ENCODE measurements around the gene SPEN. TPM values are rescaled to one million over a fixed set of nuclear protein-coding genes. Genes with fewer than 3 reads are reported as not detected.

The SPEN gene
- total RNA-seq, 4 donors from 2014 or later = 51.8 to 94.9 (median 61.5) TPM

GRCh38 chr1:15951341-15952153 is 104.0 kb downstream of the SPEN start:
- Histone ChIP-seq H3K27me3 (no peaks in the 10 kb centered on the region), H3K4me1 (peaks cover 0 to 57% (median 24%) of the 10 kb centered on the region in 4 donors), H3K4me3 (no peak overlapping the region), H3K9me3 (no peaks in the 10 kb centered on the region), H3K36me3 (peaks cover 0 to 16% (median 0%) of the 10 kb centered on the region in 3 donors), H3K27ac (peak overlapping the region in 3 of 4 donors; percentile 82 to 91 (median 86))
- peak in 1 of 3 donors; percentile 56 for DNase-seq
- no peak for TF ChIP-seq POLR2A (IDR thresholded peaks at IDR 0.05)
- TF ChIP-seq, protein P1, sequence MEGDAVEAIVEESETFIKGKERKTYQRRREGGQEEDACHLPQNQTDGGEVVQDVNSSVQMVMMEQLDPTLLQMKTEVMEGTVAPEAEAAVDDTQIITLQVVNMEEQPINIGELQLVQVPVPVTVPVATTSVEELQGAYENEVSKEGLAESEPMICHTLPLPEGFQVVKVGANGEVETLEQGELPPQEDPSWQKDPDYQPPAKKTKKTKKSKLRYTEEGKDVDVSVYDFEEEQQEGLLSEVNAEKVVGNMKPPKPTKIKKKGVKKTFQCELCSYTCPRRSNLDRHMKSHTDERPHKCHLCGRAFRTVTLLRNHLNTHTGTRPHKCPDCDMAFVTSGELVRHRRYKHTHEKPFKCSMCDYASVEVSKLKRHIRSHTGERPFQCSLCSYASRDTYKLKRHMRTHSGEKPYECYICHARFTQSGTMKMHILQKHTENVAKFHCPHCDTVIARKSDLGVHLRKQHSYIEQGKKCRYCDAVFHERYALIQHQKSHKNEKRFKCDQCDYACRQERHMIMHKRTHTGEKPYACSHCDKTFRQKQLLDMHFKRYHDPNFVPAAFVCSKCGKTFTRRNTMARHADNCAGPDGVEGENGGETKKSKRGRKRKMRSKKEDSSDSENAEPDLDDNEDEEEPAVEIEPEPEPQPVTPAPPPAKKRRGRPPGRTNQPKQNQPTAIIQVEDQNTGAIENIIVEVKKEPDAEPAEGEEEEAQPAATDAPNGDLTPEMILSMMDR (IDR thresholded peaks at IDR 0.05) = no peak

DNA sequence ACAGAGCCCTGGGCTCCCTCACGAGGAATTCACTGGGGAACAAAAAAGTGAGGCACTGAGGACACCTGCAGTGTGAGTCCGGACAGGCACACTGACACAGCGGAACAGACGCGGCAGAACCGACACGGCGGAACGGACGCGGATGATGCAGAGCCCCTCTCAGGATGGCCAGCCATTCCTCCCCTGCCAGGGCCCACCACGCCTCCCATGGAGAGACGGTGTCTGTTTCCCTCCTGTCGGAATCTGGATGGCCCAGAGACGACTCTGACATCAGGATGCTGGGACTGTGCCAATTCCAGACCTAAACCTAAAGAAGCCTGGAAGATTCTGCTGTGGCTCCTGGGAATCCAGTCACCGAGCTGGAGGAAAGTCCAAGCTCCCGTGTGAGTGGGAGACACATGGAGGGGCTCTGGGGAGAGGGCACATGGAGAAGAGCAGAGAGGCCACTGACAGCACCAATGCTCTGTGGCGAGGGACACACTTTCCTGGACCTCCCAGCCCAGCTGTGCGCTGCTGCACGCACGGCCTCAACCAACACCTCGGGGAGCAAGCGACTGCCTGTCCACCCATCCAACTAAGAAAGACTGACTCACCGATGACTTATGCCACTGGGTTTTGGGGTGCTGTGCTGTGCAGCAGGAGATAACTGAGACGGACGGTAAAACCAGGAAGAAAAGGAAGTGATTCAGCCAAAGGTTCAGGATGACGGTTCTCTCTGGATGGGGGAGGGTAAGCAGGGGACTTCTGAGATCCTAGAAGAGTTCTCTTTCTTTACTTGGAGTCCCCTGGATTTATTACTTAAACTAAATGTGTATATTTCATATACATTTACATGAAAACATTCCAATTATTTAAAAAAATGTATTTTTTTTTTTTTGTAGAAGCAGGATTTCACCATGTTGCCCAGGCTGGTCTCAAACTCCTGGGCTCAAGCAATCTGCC is 105.1 kb downstream of the SPEN start:
- no peaks in the 10 kb centered on the region for H3K27me3 ChIP-seq
- TF ChIP-seq POLR2A (IDR thresholded peaks at IDR 0.05) = no peak
- TF ChIP-seq, protein P1 (IDR thresholded peaks at IDR 0.05) = no peak
- DNase-seq = peak in 1 of 3 donors; percentile 46
- peaks cover 0 to 6% (median 0%) of the 10 kb centered on the region in 3 donors for H3K36me3 ChIP-seq
- H3K9me3 ChIP-seq = no peaks in the 10 kb centered on the region
- H3K4me1 ChIP-seq = peaks cover 0 to 57% (median 24%) of the 10 kb centered on the region in 4 donors
- H3K27ac ChIP-seq = peak overlapping the region in 1 of 4 donors; percentile 86
- no peak overlapping the region for H3K4me3 ChIP-seq

- Histone ChIP-seq H3K27ac (no peak overlapping the region), H3K27me3 (no peaks in the 10 kb centered on the region), H3K4me1 (peaks cover 0 to 53% (median 24%) of the 10 kb centered on the region in 4 donors), H3K4me3 (no peak overlapping the region), H3K36me3 (no peaks in the 10 kb centered on the region), H3K9me3 (no peaks in the 10 kb centered on the region)
- no peak for DNase-seq
- TF ChIP-seq, protein P1 (IDR thresholded peaks at IDR 0.05) = no peak
- TF ChIP-seq POLR2A (IDR thresholded peaks at IDR 0.05) = no peak
Measured at GRCh38 chr1:15953294-15953771, 105.8 kb downstream of the SPEN start.

DNA sequence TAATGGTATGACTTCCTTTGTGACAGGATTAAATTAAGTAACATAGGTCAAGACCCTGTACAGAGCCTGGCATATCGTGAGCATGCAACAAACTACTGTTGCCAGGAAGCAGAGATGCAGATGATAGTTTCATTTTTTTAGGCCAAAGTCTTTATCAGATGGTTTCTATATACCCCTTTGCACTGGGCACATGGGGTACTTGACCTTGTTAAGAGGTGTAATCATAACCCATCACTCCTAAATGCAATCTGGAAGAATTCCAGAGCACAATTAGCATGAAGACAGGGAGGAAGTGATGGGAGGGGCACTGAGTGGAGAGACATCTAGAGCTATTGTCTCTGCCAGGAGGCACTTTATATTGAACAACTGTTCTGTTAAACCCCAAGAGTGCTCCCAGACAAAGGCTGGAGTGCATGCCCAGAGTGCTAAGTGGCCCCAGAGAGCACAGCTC is 106.3 kb downstream of the SPEN start:
- H3K27me3 ChIP-seq = no peaks in the 10 kb centered on the region
- DNase-seq = no peak
- no peak overlapping the region for H3K4me3 ChIP-seq
- H3K9me3 ChIP-seq = no peaks in the 10 kb centered on the region
- peaks cover 0 to 48% (median 24%) of the 10 kb centered on the region in 4 donors for H3K4me1 ChIP-seq
- TF ChIP-seq, protein P1 (IDR thresholded peaks at IDR 0.05) = no peak
- TF ChIP-seq POLR2A (IDR thresholded peaks at IDR 0.05) = no peak
- no peak overlapping the region for H3K27ac ChIP-seq
- H3K36me3 ChIP-seq = no peaks in the 10 kb centered on the region

- Histone ChIP-seq H3K27ac (no peak overlapping the region), H3K27me3 (no peaks in the 10 kb centered on the region), H3K4me3 (no peak overlapping the region), H3K36me3 (no peaks in the 10 kb centered on the region), H3K9me3 (no peaks in the 10 kb centered on the region), H3K4me1 (peaks cover 0 to 43% (median 23%) of the 10 kb centered on the region in 4 donors)
- TF ChIP-seq, protein P1 (IDR thresholded peaks at IDR 0.05) = no peak
- no peak for TF ChIP-seq POLR2A (IDR thresholded peaks at IDR 0.05)
- DNase-seq = peak in 1 of 3 donors; percentile 14
Measured at GRCh38 chr1:15954316-15954715, 106.8 kb downstream of the SPEN start.
